Right cardiac atrium (tissue), 5 donors: ENCODE results near the gene CGGBP1. TPM values are rescaled to one million over a fixed set of nuclear protein-coding genes. Genes with fewer than 3 reads are reported as not detected.
A peak's percentile ranks its signal among the peaks of the same experiment; 100 is the strongest.

Experiments used
- ATAC-seq, 2 donors: fragments of 200-7000 bp; cut with Tn5 transposase; one replicate each; pipeline versions ENCODE4 v1.8.0 to v1.9.1; 2020; ENCODE audit warnings: moderate library complexity in 2 of 2, mild to moderate bottlenecking in 1 of 2
- DNase-seq, 3 donors: peaks; one replicate each; pipeline ENCODE4 v3.0.0-alpha.2; 2020
- H3K27ac ChIP-seq: one replicate; pipeline ENCODE4 v1.5.1; 2013; ENCODE audit warnings: mild to moderate bottlenecking, low read length, control low read depth, moderate library complexity
- H3K27me3 ChIP-seq: one replicate; pipeline ENCODE4 v1.6.1; 2013; ENCODE audit not compliant: control insufficient read depth, insufficient read depth
- H3K4me1 ChIP-seq: one replicate; pipeline ENCODE4 v1.6.1; 2013; ENCODE audit warnings: low read length; ENCODE audit not compliant: control insufficient read depth, insufficient read depth
- H3K4me3 ChIP-seq: one replicate; pipeline ENCODE4 v1.5.1; 2013; ENCODE audit warnings: low read length, control low read depth
- H3K9me3 ChIP-seq: one replicate; pipeline ENCODE4 v1.6.1; 2013; ENCODE audit warnings: low read length; ENCODE audit not compliant: control insufficient read depth
- WGBS: extraction: QIAGEN DNeasy Blood & Tissue Kit; methylation state at CpG from one replicate; pipeline ENCODE4 v1.1.7; 2013; 5-methylcytosine and 5-hydroxymethylcytosine counted together
- intact Hi-C, 4 donors: fragments of 100-400 bp; cut with DNase I; formaldehyde crosslinking; loops; one replicate each; pipeline versions ENCODE4 v1.11.0 to v1.14.0; 2022 to 2023
- long read RNA-seq, 4 donors: library from polyadenylated mRNA; unstranded; transcript quantifications; one replicate each; pipeline ENCODE4 v2.0.0, GENCODE V29; 2020 to 2021
- polyA plus RNA-seq: library from polyadenylated mRNA; stranded (reverse); fragments of 200-250 nt; gene quantifications from one replicate; pipeline ENCODE4 v1.2.3, GENCODE V29; 2013
- total RNA-seq, 4 donors: library from RNA; stranded (reverse); fragmentation: NEBNext Ultra II Directional; extraction: Animal tissue kit (Norgen Biotek cat#: 25700); gene quantifications; one replicate each; pipeline ENCODE4 v1.2.1, GENCODE V29; 2021
- donor health status: healthy with polysubstance abuse.
- donor health status: DM: no; HTN: yes; CAD: no.
- donor health status: DM: no; HTN: no; CAD: no.
- donor health status: DM: no; HTN: yes; CAD: no; lungs with severe emphysema.
- donor health status: DM: yes; HTN: yes; CAD: no.

CGGBP1 gene
- total RNA-seq (10 to 100 TPM; 45.9 to 54.3 (median 50.0) TPM), polyA plus RNA-seq (30.4 TPM)
- long read RNA-seq, donor 1, full-length matches to known transcripts: 42 of 62 reads
- long read RNA-seq, donor 1, partial matches to known transcripts: 1 of 62 reads
- long read RNA-seq, donor 1, other reads (novel, unspliced or antisense): 19 of 62 reads
- long read RNA-seq, donor 2, full-length matches to known transcripts: 20 of 23 reads
- long read RNA-seq, donor 2, partial matches to known transcripts: 0 of 23 reads
- long read RNA-seq, donor 2, other reads (novel, unspliced or antisense): 3 of 23 reads
- long read RNA-seq, donor 3, full-length matches to known transcripts: 106 of 111 reads
- long read RNA-seq, donor 3, partial matches to known transcripts: 0 of 111 reads
- long read RNA-seq, donor 3, other reads (novel, unspliced or antisense): 5 of 111 reads
- long read RNA-seq, donor 4, full-length matches to known transcripts: 5 of 8 reads
- long read RNA-seq, donor 4, partial matches to known transcripts: 2 of 8 reads
- long read RNA-seq, donor 4, other reads (novel, unspliced or antisense): 1 of 8 reads

GRCh38 chr3:88058581-88059379, at the start of gene CGGBP1, which contains the start of gene ZNF654:
Gene CGGBP1, minus strand, starts transcription at chr3:88059005. Its CDS starts 3,029 bp downstream, at chr3:88055976.
Gene ZNF654, plus strand, starts transcription at chr3:88059255. Its CDS starts 65 bp downstream, at chr3:88059320.
- Histone ChIP-seq H3K9me3 (no peaks in the 10 kb centered on the region), H3K27ac (peak within 1 kb of the TSS; percentile 99), H3K27me3 (no peaks in the 10 kb centered on the region), H3K4me3 (peak within 1 kb of the TSS; percentile 85), H3K4me1 (no peaks in the 10 kb centered on the region)
- intact Hi-C loops: loop anchor here in 1 of 4 donors (5.0 kb wide), 1 partner anchor 94 kb away; no protein-coding TSS in a partner anchor
- ATAC-seq: peak; percentile 98
- under 1% methylated on average over 76 of the region's 76 CpGs for WGBS
- DNase-seq: peak; percentile 97 to 99 (median 98)

GRCh38 chr3:88105325-88105724, 46.5 kb upstream of the CGGBP1 start:
- H3K27ac ChIP-seq: no peak overlapping the region
- intact Hi-C loops: no loop called here
- no peak overlapping the region for H3K4me3 ChIP-seq
- H3K9me3 ChIP-seq: no peaks in the 10 kb centered on the region
- no peak for DNase-seq
- H3K4me1 ChIP-seq: peaks cover 4% of the 10 kb centered on the region
- no peak for ATAC-seq
- no peaks in the 10 kb centered on the region for H3K27me3 ChIP-seq

DNA sequence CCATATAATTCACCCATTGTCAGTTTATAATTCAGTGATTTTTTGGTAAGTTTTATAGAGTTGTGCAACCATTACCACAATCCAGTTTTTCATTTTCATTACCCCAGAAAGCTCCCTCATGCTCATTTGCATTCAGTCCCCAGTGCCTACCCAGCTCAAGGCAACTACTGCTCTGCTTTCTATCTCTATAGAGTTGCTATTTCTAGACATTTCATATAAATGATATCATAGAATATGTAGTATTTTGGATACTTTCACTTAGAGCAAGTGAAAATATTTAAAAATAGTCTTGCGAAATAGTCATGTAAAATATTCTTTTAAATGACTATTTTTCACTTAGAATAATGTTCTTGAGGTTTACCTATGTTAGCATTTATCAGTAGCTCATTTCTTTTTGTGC, 42.3 kb upstream of the CGGBP1 start:
- intact Hi-C loops: no loop called here
- Histone ChIP-seq H3K9me3 (no peaks in the 10 kb centered on the region), H3K27ac (no peak overlapping the region), H3K27me3 (no peaks in the 10 kb centered on the region), H3K4me3 (no peak overlapping the region), H3K4me1 (peaks cover 4% of the 10 kb centered on the region)
- DNase-seq (no peak), ATAC-seq (no peak)
- 91% methylated on average over 1 of the region's 1 CpG for WGBS

GRCh38 chr3:88093266-88093665, 34.5 kb upstream of the CGGBP1 start:
- WGBS: 97% methylated on average over 1 of the region's 1 CpG
- DNase-seq: no peak
- ATAC-seq: no peak
- no peak overlapping the region for H3K27ac ChIP-seq
- peaks cover 4% of the 10 kb centered on the region for H3K4me1 ChIP-seq
- no peak overlapping the region for H3K4me3 ChIP-seq
- H3K9me3 ChIP-seq: no peaks in the 10 kb centered on the region
- intact Hi-C loops: no loop called here
- no peaks in the 10 kb centered on the region for H3K27me3 ChIP-seq

- no peak overlapping the region for H3K27ac ChIP-seq
- no peak overlapping the region for H3K4me3 ChIP-seq
- peaks cover 4% of the 10 kb centered on the region for H3K4me1 ChIP-seq
- DNase-seq (no peak), ATAC-seq (no peak)
- H3K9me3 ChIP-seq: no peaks in the 10 kb centered on the region
- intact Hi-C loops: no loop called here
- no peaks in the 10 kb centered on the region for H3K27me3 ChIP-seq
Observed at GRCh38 chr3:88092270-88092669, 33.5 kb upstream of the CGGBP1 start.

GRCh38 chr3:88090681-88091080, 31.9 kb upstream of the CGGBP1 start:
- DNase-seq (no peak), ATAC-seq (no peak)
- WGBS: 81% methylated on average over 4 of the region's 4 CpGs
- Histone ChIP-seq H3K4me3 (no peak overlapping the region), H3K27ac (no peak overlapping the region), H3K4me1 (peaks cover 3% of the 10 kb centered on the region), H3K27me3 (no peaks in the 10 kb centered on the region), H3K9me3 (no peaks in the 10 kb centered on the region)
- intact Hi-C loops: no loop called here

- intact Hi-C loops: no loop called here
Observed at GRCh38 chr3:88084097-88084501, 25.3 kb upstream of the CGGBP1 start.

GRCh38 chr3:88082854-88083253, 24.0 kb upstream of the CGGBP1 start:
- WGBS: 87% methylated on average over 2 of the region's 2 CpGs

More at GRCh38 chr3:88084097-88084501, 25.3 kb upstream of the CGGBP1 start:
- ATAC-seq (no peak), DNase-seq (no peak)
- Histone ChIP-seq H3K4me1 (no peaks in the 10 kb centered on the region), H3K9me3 (no peaks in the 10 kb centered on the region), H3K4me3 (no peak overlapping the region), H3K27ac (no peak overlapping the region), H3K27me3 (no peaks in the 10 kb centered on the region)
- 86% methylated on average over 2 of the region's 2 CpGs for WGBS

GRCh38 chr3:88078932-88079331, 20.1 kb upstream of the CGGBP1 start:
- DNase-seq (no peak), ATAC-seq (no peak)
- H3K4me3 ChIP-seq: no peak overlapping the region
- no peaks in the 10 kb centered on the region for H3K27me3 ChIP-seq
- intact Hi-C loops: no loop called here
- no peaks in the 10 kb centered on the region for H3K9me3 ChIP-seq
- no peaks in the 10 kb centered on the region for H3K4me1 ChIP-seq
- H3K27ac ChIP-seq: no peak overlapping the region
- WGBS: 98% methylated on average over 3 of the region's 3 CpGs

More at GRCh38 chr3:88082854-88083253, 24.0 kb upstream of the CGGBP1 start:
- intact Hi-C loops: no loop called here
- Histone ChIP-seq H3K27ac (no peak overlapping the region), H3K27me3 (no peaks in the 10 kb centered on the region), H3K4me3 (no peak overlapping the region), H3K9me3 (no peaks in the 10 kb centered on the region), H3K4me1 (no peaks in the 10 kb centered on the region)
- no peak for ATAC-seq
- DNase-seq: peak in 1 of 3 donors; percentile 10

- DNase-seq: no peak
- Histone ChIP-seq H3K27me3 (no peaks in the 10 kb centered on the region), H3K27ac (no peak overlapping the region), H3K4me1 (no peaks in the 10 kb centered on the region), H3K4me3 (no peak overlapping the region), H3K9me3 (no peaks in the 10 kb centered on the region)
- WGBS: 97% methylated on average over 1 of the region's 1 CpG
- ATAC-seq: no peak
- intact Hi-C loops: no loop called here
Observed at GRCh38 chr3:88076712-88077111, 17.9 kb upstream of the CGGBP1 start.

DNA sequence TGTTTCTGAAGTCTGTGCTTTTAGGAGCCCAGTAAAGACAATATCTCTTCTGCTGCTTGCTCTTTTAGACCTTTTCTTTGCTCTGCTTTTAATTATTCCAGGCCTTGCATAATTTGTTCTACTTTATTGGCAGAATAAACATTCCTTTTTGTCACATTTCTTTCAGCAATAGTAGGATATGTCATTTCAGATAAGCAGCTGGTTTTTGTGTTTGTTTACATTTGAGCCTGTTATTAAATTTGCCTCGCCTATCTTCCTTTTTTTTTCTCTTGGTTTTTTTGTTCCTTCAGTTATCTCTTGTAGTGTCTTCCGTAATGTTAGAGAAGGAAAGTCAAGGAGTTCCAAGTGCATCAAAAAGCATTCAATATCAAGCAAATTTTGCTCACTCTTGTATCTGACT, 16.7 kb upstream of the CGGBP1 start:
- Histone ChIP-seq H3K4me1 (no peaks in the 10 kb centered on the region), H3K4me3 (no peak overlapping the region), H3K27ac (no peak overlapping the region), H3K9me3 (no peaks in the 10 kb centered on the region), H3K27me3 (no peaks in the 10 kb centered on the region)
- WGBS: 42% methylated on average over 2 of the region's 2 CpGs
- DNase-seq (no peak), ATAC-seq (no peak)
- intact Hi-C loops: no loop called here
